Erythroblast (primary cell): ENCODE results near the gene IQCK.

Experiments
- GATA1 ChIP-seq: IDR thresholded peaks from 2 replicates; pipeline ENCODE4 v1.6.1; 2011; ENCODE audit warnings: low read depth, mild to moderate bottlenecking, control low read depth, low read length, moderate library complexity
- POLR2A ChIP-seq: IDR thresholded peaks from 2 replicates; pipeline ENCODE4 v1.6.1; 2011; ENCODE audit warnings: mild to moderate bottlenecking, low read length

DNA sequence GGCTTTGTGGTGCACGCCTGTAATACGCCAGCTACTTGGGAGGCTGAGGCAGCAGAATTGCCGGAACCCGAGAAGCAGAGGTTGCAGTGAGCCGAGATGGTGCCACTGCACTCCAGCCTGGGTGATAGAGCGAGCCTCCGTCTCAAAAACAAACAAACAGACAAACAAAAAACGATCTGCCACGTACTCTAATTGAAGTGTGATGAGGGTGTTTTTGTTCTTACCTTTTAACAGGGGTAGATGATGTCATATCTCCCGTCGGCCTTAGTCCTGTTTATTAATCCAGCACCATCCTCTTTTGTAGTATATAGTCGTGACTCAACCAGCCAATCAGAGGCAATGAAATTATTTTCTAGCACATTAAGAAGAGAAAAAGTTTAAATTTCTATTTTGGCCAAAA, 58.5 kb downstream of the IQCK start:
- TF ChIP-seq POLR2A: no peak
- TF ChIP-seq GATA1: no peak
